Astrocyte (in vitro differentiated cells and primary cell): ENCODE measurements around the gene LSM4.

Source experiments
- EZH2 ChIP-seq: IDR thresholded peaks from 2 replicates; pipeline ENCODE4 v1.6.1; 2012; ENCODE audit warnings: mild to moderate bottlenecking, low read length, inconsistent platforms; ENCODE audit not compliant: insufficient read depth
- TF ChIP-seq, protein P1 (sequence below): IDR thresholded peaks from 2 replicates; pipeline ENCODE4 v1.5.1; 2011; ENCODE audit warnings: low read depth, mild to moderate bottlenecking, inconsistent platforms, low read length, moderate library complexity; ENCODE audit not compliant: insufficient read depth

DNA sequence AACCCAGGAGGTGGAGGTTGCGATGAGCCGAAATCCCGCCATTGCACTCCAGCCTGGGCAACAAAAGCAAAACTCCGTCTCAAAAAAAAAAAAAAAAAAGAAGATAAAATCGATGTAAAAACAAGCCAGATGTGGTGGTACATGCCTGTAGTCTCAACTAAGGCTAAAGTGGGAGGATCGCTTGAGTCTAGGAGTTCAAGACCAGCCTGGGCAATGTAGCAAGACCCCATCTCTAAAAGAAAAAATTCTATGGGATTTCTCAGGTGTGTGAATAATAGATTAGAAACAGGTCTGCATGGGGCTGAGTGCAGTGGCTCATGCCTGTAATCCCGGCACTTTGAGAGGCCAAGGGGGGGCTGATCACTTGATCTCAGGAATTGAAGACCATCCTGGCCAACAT lies 28.7 kb upstream of the LSM4 start:
- TF ChIP-seq, protein P1, sequence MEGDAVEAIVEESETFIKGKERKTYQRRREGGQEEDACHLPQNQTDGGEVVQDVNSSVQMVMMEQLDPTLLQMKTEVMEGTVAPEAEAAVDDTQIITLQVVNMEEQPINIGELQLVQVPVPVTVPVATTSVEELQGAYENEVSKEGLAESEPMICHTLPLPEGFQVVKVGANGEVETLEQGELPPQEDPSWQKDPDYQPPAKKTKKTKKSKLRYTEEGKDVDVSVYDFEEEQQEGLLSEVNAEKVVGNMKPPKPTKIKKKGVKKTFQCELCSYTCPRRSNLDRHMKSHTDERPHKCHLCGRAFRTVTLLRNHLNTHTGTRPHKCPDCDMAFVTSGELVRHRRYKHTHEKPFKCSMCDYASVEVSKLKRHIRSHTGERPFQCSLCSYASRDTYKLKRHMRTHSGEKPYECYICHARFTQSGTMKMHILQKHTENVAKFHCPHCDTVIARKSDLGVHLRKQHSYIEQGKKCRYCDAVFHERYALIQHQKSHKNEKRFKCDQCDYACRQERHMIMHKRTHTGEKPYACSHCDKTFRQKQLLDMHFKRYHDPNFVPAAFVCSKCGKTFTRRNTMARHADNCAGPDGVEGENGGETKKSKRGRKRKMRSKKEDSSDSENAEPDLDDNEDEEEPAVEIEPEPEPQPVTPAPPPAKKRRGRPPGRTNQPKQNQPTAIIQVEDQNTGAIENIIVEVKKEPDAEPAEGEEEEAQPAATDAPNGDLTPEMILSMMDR, result no peak
- no peak for TF ChIP-seq EZH2
